ENCODE measurements around the gene MAB21L3. TPM values are rescaled to one million over a fixed set of nuclear protein-coding genes. Genes with fewer than 3 reads are reported as not detected.

The MAB21L3 gene
- total RNA-seq, 1 donor from 2014 or later = not detected

DNA sequence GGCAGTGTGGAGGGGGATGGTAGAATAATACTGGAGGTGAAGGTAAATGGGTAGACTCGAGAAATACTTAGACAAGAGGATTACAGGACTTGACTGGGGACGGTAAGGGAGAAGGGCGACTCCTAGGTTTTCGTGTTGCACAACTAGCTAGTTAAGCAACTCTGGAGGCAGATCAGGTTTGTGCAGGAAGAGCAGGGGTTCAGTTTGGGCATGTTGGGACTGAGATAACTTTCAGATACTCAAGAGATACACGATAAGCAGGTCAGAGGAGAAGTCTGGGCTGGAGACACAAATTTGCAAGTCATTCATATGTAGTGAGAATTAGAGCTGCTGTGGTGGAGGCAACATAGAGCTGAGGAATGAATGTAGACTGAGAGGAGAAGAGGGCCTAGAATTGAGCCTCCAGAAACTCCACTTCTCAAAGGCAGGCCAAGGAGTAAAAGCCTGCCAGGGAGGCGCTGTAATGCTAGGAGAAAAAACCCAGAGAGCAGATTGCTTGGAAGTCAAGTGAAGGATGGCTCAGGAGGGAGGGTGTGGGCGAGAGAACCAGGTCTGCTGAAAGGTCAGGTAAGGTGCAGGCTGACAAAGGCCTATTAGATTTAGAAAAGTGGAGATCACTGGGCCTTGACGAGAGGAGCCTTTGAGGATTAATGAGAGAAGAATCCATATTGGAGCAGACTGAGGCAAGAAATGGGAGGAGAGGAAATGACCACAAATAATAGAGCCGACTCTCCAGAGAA lies 20.8 kb downstream of the MAB21L3 start:
- no peak for TF ChIP-seq CTCF (IDR thresholded peaks at IDR 0.05)
- Mint-ChIP-seq H3K9me3 (ENCODE audit: unreplicated experiment) (no peaks in the 10 kb centered on the region), H3K27ac (ENCODE audit: unreplicated experiment) (no peak overlapping the region), H3K4me3 (ENCODE audit: unreplicated experiment) (no peak overlapping the region), H3K27me3 (ENCODE audit: unreplicated experiment) (peaks cover 48% of the 10 kb centered on the region), H3K36me3 (ENCODE audit: unreplicated experiment) (peaks cover 1% of the 10 kb centered on the region), H3K4me1 (ENCODE audit: unreplicated experiment) (no peaks in the 10 kb centered on the region)
- peak; percentile 23 for DNase-seq (ENCODE audit: extremely low spot score, unreplicated experiment)

GRCh38 chr1:116133696-116134475 lies 22.7 kb downstream of the MAB21L3 start:
- TF ChIP-seq CTCF (IDR thresholded peaks at IDR 0.05) = peak; percentile 24
- H3K27me3 Mint-ChIP-seq (ENCODE audit: unreplicated experiment) = peaks cover 31% of the 10 kb centered on the region
- peaks cover 1% of the 10 kb centered on the region for H3K36me3 Mint-ChIP-seq (ENCODE audit: unreplicated experiment)
- no peak overlapping the region for H3K27ac Mint-ChIP-seq (ENCODE audit: unreplicated experiment)
- peak; percentile 54 for DNase-seq (ENCODE audit: extremely low spot score, unreplicated experiment)
- H3K9me3 Mint-ChIP-seq (ENCODE audit: unreplicated experiment) = no peaks in the 10 kb centered on the region
- H3K4me3 Mint-ChIP-seq (ENCODE audit: unreplicated experiment) = no peak overlapping the region
- no peaks in the 10 kb centered on the region for H3K4me1 Mint-ChIP-seq (ENCODE audit: unreplicated experiment)

DNA sequence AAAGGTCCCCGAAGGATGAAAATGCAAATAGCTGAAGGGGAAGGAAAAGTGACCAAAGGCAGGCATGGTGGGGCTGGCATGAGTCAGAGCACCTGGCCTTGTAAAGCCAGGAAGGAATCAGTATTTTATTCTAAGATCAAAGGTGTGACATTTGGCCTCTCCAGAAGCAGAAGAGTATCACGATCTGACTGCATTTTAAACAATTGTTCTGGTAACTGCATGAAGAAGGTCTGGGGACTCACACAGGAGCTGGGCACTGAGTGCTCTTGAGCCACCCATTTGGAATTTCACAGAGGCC lies 23.2 kb downstream of the MAB21L3 start:
- Mint-ChIP-seq H3K27ac (ENCODE audit: unreplicated experiment) (no peak overlapping the region), H3K27me3 (ENCODE audit: unreplicated experiment) (peaks cover 29% of the 10 kb centered on the region), H3K9me3 (ENCODE audit: unreplicated experiment) (no peaks in the 10 kb centered on the region), H3K4me3 (ENCODE audit: unreplicated experiment) (no peak overlapping the region), H3K36me3 (ENCODE audit: unreplicated experiment) (peaks cover 1% of the 10 kb centered on the region), H3K4me1 (ENCODE audit: unreplicated experiment) (no peaks in the 10 kb centered on the region)
- DNase-seq (ENCODE audit: extremely low spot score, unreplicated experiment) = peak; percentile 11
- no peak for TF ChIP-seq CTCF (IDR thresholded peaks at IDR 0.05)

- H3K27ac Mint-ChIP-seq (ENCODE audit: unreplicated experiment) = peak overlapping the region; percentile 28
Measured at GRCh38 chr1:116138277-116138792, 27.1 kb downstream of the MAB21L3 start.

More at GRCh38 chr1:116138277-116138792, 27.1 kb downstream of the MAB21L3 start:
- H3K36me3 Mint-ChIP-seq (ENCODE audit: unreplicated experiment) = peaks cover 1% of the 10 kb centered on the region
- no peak for TF ChIP-seq CTCF (IDR thresholded peaks at IDR 0.05)
- DNase-seq (ENCODE audit: extremely low spot score, unreplicated experiment) = peak; percentile 32
- no peak overlapping the region for H3K4me3 Mint-ChIP-seq (ENCODE audit: unreplicated experiment)
- H3K9me3 Mint-ChIP-seq (ENCODE audit: unreplicated experiment) = no peaks in the 10 kb centered on the region
- H3K27me3 Mint-ChIP-seq (ENCODE audit: unreplicated experiment) = peaks cover 34% of the 10 kb centered on the region
- H3K4me1 Mint-ChIP-seq (ENCODE audit: unreplicated experiment) = no peaks in the 10 kb centered on the region

All from osteocyte (in vitro differentiated cells).